Ovary (tissue), 9 donors: ENCODE measurements around the gene CTNND2. TPM values are rescaled to one million over a fixed set of nuclear protein-coding genes. Genes with fewer than 3 reads are reported as not detected.
"Not testable (repeated sequence)": the region's sequence is repeated elsewhere in the genome, so short reads cannot be mapped to it uniquely, and the experiment has no call there.

ENCODE experiments used
- DNase-seq, 5 donors: peaks; one replicate each; pipeline ENCODE4 v3.0.0-alpha.2; 2019 to 2020
- H3K27ac ChIP-seq, 2 donors: fragments of 200-600 bp; one replicate each; pipeline versions ENCODE4 v1.5.1 to v1.8.0; 2019 to 2022
- H3K27me3 ChIP-seq: fragments of 200-600 bp; one replicate; pipeline ENCODE4 v1.8.0; 2022
- H3K36me3 ChIP-seq: fragments of 200-600 bp; sonication (generic); one replicate; pipeline ENCODE4 v1.5.1; 2019
- H3K4me1 ChIP-seq: one replicate; pipeline ENCODE4 v1.8.1; 2013; ENCODE audit warnings: mild to moderate bottlenecking, moderate library complexity; ENCODE audit not compliant: insufficient read depth
- H3K4me3 ChIP-seq: fragments of 200-600 bp; sonication (generic); one replicate; pipeline ENCODE4 v1.5.1; 2017
- H3K9me3 ChIP-seq, 2 donors: fragments of 200-600 bp in 1 of 2; sonication (generic) in 1 of 2; one replicate each; pipeline versions ENCODE4 v1.5.1 to v1.8.1; 2013 to 2019; ENCODE audit warnings: mild to moderate bottlenecking in 1 of 2, moderate library complexity in 1 of 2
- EP300 ChIP-seq: sonication (generic); formaldehyde crosslinking; IDR thresholded peaks from one replicate; pipeline ENCODE4 v1.6.1; 2017; ENCODE audit warnings: antibody characterized with exemption
- POLR2A ChIP-seq: fragments of 450-650 bp; IDR thresholded peaks from one replicate; pipeline ENCODE4 v1.6.1; 2017; ENCODE audit warnings: antibody characterized with exemption, mild to moderate bottlenecking, moderate library complexity
- whole genome bisulfite sequencing, 3 donors: extraction: QIAGEN DNeasy Blood & Tissue Kit in 1 of 3; methylation state at CpG; one replicate each; pipeline versions ENCODE4 v1.1.5 to v1.1.7; 2013 to 2017; 5-methylcytosine and 5-hydroxymethylcytosine counted together
- intact Hi-C, 4 donors: fragments of 100-400 bp; cut with DNase I; formaldehyde crosslinking; loops; one replicate each; pipeline versions ENCODE4 v1.11.0 to v1.15.1; 2022 to 2023
- polyA plus RNA-seq, 2 donors: library from polyadenylated mRNA; stranded (reverse); fragments of 200-250 nt in 1 of 2; fragments of 350-450 nt in 1 of 2; fragmentation: Illumina TruSeq in 1 of 2; extraction: RNeasy Lipid Tissue Mini Kit (QIAGEN cat#74804) in 1 of 2; gene quantifications; one replicate each; pipeline ENCODE4 v1.2.3, GENCODE V29; 2013 to 2014
- total RNA-seq, 7 donors: library from RNA; depleted of rRNA in 2 of 7; stranded (reverse); fragments of >200 nt in 2 of 7; fragmentation: NEBNext Ultra II Directional in 3 of 7; extraction: Animal tissue kit (Norgen Biotek cat#: 25700) in 3 of 7; gene quantifications; one replicate each; pipeline versions ENCODE4 v1.1.0 to v1.2.4, GENCODE V29; 2016 to 2023
- TF ChIP-seq, protein P1 (sequence below), 3 donors: fragments of 450-650 bp in 2 of 3; fragments of 200-600 bp in 1 of 3; IDR thresholded peaks; one replicate each; pipeline versions ENCODE4 v1.5.1 to v1.8.0; 2016 to 2022; ENCODE audit warnings: antibody characterized with exemption in 3 of 3, mild to moderate bottlenecking in 1 of 3
- donor health status: DM: no; HTN: no; CAD: no; lungs with moderate emphysema.
- donor health status: DM: no; HTN: no; CAD: no.
- donor health status: Bipolar disorder and iron deficiency.
- donor health status: DM: yes; HTN: yes; CAD: no.
- donor health status: DM: no; HTN: no; CAD: no.
- donor health status: DM: yes; HTN: yes; CAD: no.

Gene CTNND2
- total and polyA plus RNA-seq, 9 donors: 0.52 to 13.2 (median 2.3) TPM

DNA sequence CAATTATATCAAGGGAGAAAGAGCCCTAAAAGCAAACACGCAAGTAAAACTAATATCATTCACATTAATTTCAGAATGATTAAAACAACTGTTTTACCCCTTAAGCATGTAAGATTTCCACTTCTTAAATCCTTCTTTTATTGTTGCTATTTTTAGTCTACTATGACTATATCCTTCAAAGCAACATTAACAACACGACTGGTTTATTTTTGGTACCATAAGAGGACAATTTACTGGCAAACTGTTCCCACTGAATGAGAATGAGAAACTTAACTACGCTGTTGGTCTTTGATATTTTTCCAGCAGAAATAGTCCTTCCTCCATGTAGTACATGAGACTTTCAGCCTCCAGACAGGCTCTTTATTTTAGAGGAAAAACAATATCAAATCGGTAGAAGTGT lies 281.5 kb downstream of the CTNND2 start:
- Histone ChIP-seq H3K4me1 (no peaks in the 10 kb centered on the region), H3K4me3 (no peak overlapping the region), H3K9me3 (no peaks in the 10 kb centered on the region), H3K36me3 (no peaks in the 10 kb centered on the region), H3K27ac (no peak overlapping the region), H3K27me3 (no peaks in the 10 kb centered on the region)
- no peak for DNase-seq
- intact Hi-C loops: no loop called here
- TF ChIP-seq POLR2A: no peak
- 79 to 87% (median 86%) methylated on average over 4 of the region's 4 CpGs for WGBS, 3 donors

DNA sequence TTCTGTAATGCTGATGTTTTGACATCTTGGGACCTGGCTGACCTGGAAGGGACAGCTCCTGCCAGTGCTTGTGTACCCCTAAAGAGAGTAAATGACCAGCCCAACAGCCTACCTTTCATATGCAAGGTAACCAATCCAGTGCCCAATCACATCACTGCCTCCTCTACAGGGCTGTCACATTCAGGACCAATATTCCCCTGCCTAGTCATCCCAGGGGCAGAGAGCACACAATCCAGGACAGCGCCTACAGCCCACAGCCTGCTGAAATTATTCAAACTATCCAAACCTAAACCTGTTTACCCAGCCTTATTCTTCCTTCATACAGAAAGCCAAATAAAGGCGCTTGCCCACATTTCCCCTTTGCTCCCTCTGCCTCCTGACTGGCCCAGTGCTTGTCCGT lies 284.1 kb downstream of the CTNND2 start:
- WGBS, 3 donors: 77 to 84% (median 78%) methylated on average over 3 of the region's 3 CpGs
- H3K4me1 ChIP-seq: no peaks in the 10 kb centered on the region

DNA sequence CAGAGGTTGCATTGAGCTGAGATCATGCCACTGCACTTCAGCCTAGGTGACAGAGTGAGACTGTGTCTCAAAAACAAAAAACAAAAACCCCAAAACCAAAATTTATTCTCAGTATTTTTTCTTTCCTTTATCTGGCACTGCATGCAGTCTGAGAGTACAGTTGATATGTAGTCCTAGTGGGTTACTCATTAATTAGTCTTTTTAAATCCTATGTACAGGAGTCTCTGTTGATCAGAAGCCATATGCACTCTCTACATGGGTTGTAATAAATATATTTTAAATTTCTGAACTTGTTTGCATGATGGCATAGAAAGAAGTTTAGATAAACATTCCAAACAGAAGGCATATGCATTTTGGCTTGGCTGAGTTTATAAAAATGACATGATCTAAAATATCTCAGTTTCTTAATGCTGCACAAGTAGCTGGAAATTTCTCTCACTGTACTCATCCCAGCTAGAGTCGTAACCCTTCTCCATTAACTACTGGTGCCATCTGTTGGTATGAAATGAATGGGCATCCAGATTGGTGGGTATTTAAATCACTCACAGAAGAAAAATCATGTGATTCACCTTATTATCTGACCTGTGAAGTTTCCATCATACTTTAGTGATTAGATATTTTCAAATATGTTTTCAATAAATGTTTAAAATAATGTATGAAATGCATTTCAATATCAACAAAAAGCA lies 284.8 kb downstream of the CTNND2 start:
- H3K36me3 ChIP-seq: no peaks in the 10 kb centered on the region
- WGBS, 3 donors: 42 to 52% (median 52%) methylated on average over 1 of the region's 1 CpG
- no peak for DNase-seq
- no peaks in the 10 kb centered on the region for H3K27me3 ChIP-seq
- H3K27ac ChIP-seq: no peak overlapping the region
- TF ChIP-seq, protein P1, sequence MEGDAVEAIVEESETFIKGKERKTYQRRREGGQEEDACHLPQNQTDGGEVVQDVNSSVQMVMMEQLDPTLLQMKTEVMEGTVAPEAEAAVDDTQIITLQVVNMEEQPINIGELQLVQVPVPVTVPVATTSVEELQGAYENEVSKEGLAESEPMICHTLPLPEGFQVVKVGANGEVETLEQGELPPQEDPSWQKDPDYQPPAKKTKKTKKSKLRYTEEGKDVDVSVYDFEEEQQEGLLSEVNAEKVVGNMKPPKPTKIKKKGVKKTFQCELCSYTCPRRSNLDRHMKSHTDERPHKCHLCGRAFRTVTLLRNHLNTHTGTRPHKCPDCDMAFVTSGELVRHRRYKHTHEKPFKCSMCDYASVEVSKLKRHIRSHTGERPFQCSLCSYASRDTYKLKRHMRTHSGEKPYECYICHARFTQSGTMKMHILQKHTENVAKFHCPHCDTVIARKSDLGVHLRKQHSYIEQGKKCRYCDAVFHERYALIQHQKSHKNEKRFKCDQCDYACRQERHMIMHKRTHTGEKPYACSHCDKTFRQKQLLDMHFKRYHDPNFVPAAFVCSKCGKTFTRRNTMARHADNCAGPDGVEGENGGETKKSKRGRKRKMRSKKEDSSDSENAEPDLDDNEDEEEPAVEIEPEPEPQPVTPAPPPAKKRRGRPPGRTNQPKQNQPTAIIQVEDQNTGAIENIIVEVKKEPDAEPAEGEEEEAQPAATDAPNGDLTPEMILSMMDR (IDR thresholded peaks at IDR 0.05): no peak
- TF ChIP-seq POLR2A (no peak), EP300 (no peak)
- intact Hi-C loops: no loop called here
- H3K4me1 ChIP-seq: no peaks in the 10 kb centered on the region
- H3K4me3 ChIP-seq: no peak overlapping the region
- no peaks in the 10 kb centered on the region for H3K9me3 ChIP-seq

More for the DNA sequence above, 284.1 kb downstream of the CTNND2 start:
- H3K36me3 ChIP-seq: no peaks in the 10 kb centered on the region
- H3K27ac ChIP-seq: no peak overlapping the region
- no peak overlapping the region for H3K4me3 ChIP-seq
- H3K9me3 ChIP-seq: no peaks in the 10 kb centered on the region
- TF ChIP-seq, protein P1 (IDR thresholded peaks at IDR 0.05): no peak
- TF ChIP-seq EP300 (no peak), POLR2A (no peak)
- no peaks in the 10 kb centered on the region for H3K27me3 ChIP-seq
- DNase-seq: no peak
- intact Hi-C loops: no loop called here

DNA sequence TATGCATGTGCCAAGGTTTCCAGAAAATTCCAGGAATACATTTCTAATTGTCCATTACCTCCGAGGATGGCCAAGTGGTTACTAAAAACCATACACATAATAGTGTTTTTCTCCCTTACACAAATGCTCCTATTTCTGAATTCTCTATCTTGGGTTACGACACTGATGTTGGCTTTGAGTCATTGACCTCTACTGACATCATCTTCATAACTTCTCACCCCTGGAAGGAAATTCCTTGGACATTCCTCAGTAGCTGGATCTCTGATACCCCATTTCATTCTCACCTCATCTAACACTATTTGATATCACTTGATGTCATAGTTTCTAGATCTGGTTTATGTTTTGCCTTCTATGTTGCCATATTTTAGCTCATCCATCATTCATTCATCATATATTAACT lies 287.2 kb downstream of the CTNND2 start:
- DNase-seq: no peak
- no peaks in the 10 kb centered on the region for H3K27me3 ChIP-seq
- no peaks in the 10 kb centered on the region for H3K9me3 ChIP-seq
- 63 to 89% (median 86%) methylated on average over 2 of the region's 2 CpGs for WGBS, 3 donors
- H3K4me1 ChIP-seq: no peaks in the 10 kb centered on the region
- H3K4me3 ChIP-seq: no peak overlapping the region
- intact Hi-C loops: no loop called here
- H3K27ac ChIP-seq: no peak overlapping the region
- TF ChIP-seq EP300: no peak
- TF ChIP-seq, protein P1 (IDR thresholded peaks at IDR 0.05): no peak
- no peak for TF ChIP-seq POLR2A
- no peaks in the 10 kb centered on the region for H3K36me3 ChIP-seq

DNA sequence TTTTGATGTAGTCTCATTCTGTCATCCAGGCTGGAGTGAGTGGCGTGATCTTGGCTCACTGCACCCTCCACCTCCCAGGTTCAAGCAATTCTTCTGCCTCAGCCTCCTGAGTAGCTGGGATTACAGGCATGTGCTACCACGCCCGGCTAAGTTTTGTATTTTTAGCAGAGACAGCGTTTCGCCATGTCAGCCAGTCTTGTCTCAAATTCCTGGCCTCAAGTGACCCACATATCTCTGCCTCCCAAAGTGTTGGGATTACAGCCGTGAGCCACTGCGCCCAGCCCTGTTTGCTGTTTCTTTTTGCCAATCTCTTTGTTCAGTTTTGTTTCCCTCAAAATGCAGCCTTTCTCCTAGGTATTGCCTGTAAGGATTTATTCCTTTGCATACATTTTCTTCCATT lies 287.6 kb downstream of the CTNND2 start:
- intact Hi-C loops: not testable (repeated sequence)

More for the DNA sequence above, 287.6 kb downstream of the CTNND2 start:
- not testable (repeated sequence) for H3K4me3 ChIP-seq, H3K4me1 ChIP-seq, H3K9me3 ChIP-seq, H3K27me3 ChIP-seq, DNase-seq, H3K36me3 ChIP-seq, H3K27ac ChIP-seq
- WGBS, 3 donors: 77 to 81% (median 77%) methylated on average over 7 of the region's 7 CpGs
